Thyroid gland (tissue), 4 donors: Measurements from ENCODE around the gene BLOC1S4.

Experiments
- CTCF ChIP-seq, 6 experiments: fragments of 200-600 bp in 3 of 6; fragments of 450-650 bp in 3 of 6; sonication (generic) in 3 of 6; IDR thresholded peaks; one replicate each; pipeline ENCODE4 v1.5.1; 2016 to 2019; ENCODE audit warnings: antibody characterized with exemption in 6 of 6, mild to moderate bottlenecking in 2 of 6, inconsistent platforms in 1 of 6, moderate library complexity in 1 of 6
- POLR2A ChIP-seq, 2 donors: fragments of 450-650 bp; IDR thresholded peaks; one replicate each; pipeline ENCODE4 v1.6.1; 2017; ENCODE audit warnings: antibody characterized with exemption in 2 of 2, mild to moderate bottlenecking in 2 of 2, moderate library complexity in 1 of 2

- TF ChIP-seq CTCF (IDR thresholded peaks at IDR 0.05) (no peak), POLR2A (IDR thresholded peaks at IDR 0.05) (no peak)
These were observed 16.7 kb downstream of the BLOC1S4 start for GRCh38 chr4:6732441-6733357.
